Tibial nerve (tissue), 4 donors: ENCODE measurements around the gene ZNRD2. TPM values are rescaled to one million over a fixed set of nuclear protein-coding genes. Genes with fewer than 3 reads are reported as not detected.

Experiments used
- DNase-seq, 2 donors: peaks; one replicate each; pipeline ENCODE4 v3.0.0-alpha.2; 2019; ENCODE audit warnings: low spot score in 2 of 2
- H3K27ac ChIP-seq, 4 donors: fragments of 200-600 bp; sonication (generic) in 3 of 4; one replicate each; pipeline ENCODE4 v1.5.1; 2017 to 2019; ENCODE audit warnings: mild to moderate bottlenecking in 1 of 4
- H3K27me3 ChIP-seq, 2 donors: fragments of 200-600 bp; sonication (generic) in 1 of 2; one replicate each; pipeline versions ENCODE4 v1.5.1 to v1.6.0; 2017 to 2019
- H3K36me3 ChIP-seq, 3 donors: fragments of 200-600 bp; sonication (generic); one replicate each; pipeline ENCODE4 v1.5.1; 2018 to 2019
- H3K4me1 ChIP-seq, 4 donors: fragments of 200-600 bp; sonication (generic) in 3 of 4; one replicate each; pipeline ENCODE4 v1.5.1; 2017 to 2019
- H3K4me3 ChIP-seq, 4 donors: fragments of 200-600 bp; sonication (generic) in 3 of 4; one replicate each; pipeline ENCODE4 v1.5.1; 2017 to 2019; ENCODE audit warnings: mild to moderate bottlenecking in 1 of 4, moderate library complexity in 1 of 4
- H3K9me3 ChIP-seq, 4 donors: fragments of 200-600 bp; sonication (generic) in 3 of 4; one replicate each; pipeline ENCODE4 v1.5.1; 2017 to 2019
- CTCF ChIP-seq, 5 experiments: fragments of 200-600 bp in 3 of 5; fragments of 450-650 bp in 2 of 5; sonication (generic) in 3 of 5; IDR thresholded peaks; one replicate each; pipeline ENCODE4 v1.5.1; 2016 to 2019; ENCODE audit warnings: antibody characterized with exemption in 5 of 5, mild to moderate bottlenecking in 3 of 5, moderate library complexity in 2 of 5
- EP300 ChIP-seq, 2 donors: sonication (generic); formaldehyde crosslinking; IDR thresholded peaks; one replicate each; pipeline ENCODE4 v1.6.1; 2017; ENCODE audit warnings: antibody characterized with exemption in 2 of 2, mild to moderate bottlenecking in 1 of 2
- POLR2A ChIP-seq, 2 donors: fragments of 450-650 bp; IDR thresholded peaks; one replicate each; pipeline ENCODE4 v1.6.1; 2017; ENCODE audit warnings: antibody characterized with exemption in 2 of 2, mild to moderate bottlenecking in 2 of 2, moderate library complexity in 2 of 2
- WGBS, 2 donors: methylation state at CpG; one replicate each; pipeline ENCODE4 v1.1.5; 2018; 5-methylcytosine and 5-hydroxymethylcytosine counted together
- total RNA-seq, 4 donors: library from RNA; depleted of rRNA; stranded (reverse); fragments of >200 nt; gene quantifications; one replicate each; pipeline ENCODE4 v1.1.0, GENCODE V29; 2016

Gene ZNRD2
- total RNA-seq, 4 donors from 2014 or later, result 49.6 to 70.8 (median 56.5) TPM

GRCh38 chr11:65611028-65611757, 40.9 kb downstream of the ZNRD2 start:
- Histone ChIP-seq H3K4me3 (peak overlapping the region; percentile 64 to 97 (median 90)), H3K27ac (peak overlapping the region; percentile 79 to 98 (median 96)), H3K9me3 (no peaks in the 10 kb centered on the region), H3K27me3 (no peaks in the 10 kb centered on the region), H3K4me1 (peaks cover 0 to 74% (median 57%) of the 10 kb centered on the region in 4 donors), H3K36me3 (peaks cover 0 to 43% (median 0%) of the 10 kb centered on the region in 3 donors)
- no peak for DNase-seq
- 15 to 19% methylated on average over 10 of the region's 10 CpGs for WGBS, 2 donors
- TF ChIP-seq EP300 (IDR thresholded peaks at IDR 0.05) (peak in 1 of 2 donors; percentile 56), POLR2A (IDR thresholded peaks at IDR 0.05) (peak in 1 of 2 donors; percentile 17), CTCF (IDR thresholded peaks at IDR 0.05) (no peak)

- peaks cover 0 to 75% (median 64%) of the 10 kb centered on the region in 4 donors for H3K4me1 ChIP-seq
- no peaks in the 10 kb centered on the region for H3K27me3 ChIP-seq
- H3K27ac ChIP-seq, result peak overlapping the region; percentile 79 to 98 (median 96)
- DNase-seq, result no peak
- TF ChIP-seq EP300 (IDR thresholded peaks at IDR 0.05), result no peak
- TF ChIP-seq POLR2A (IDR thresholded peaks at IDR 0.05), result no peak
- TF ChIP-seq CTCF (IDR thresholded peaks at IDR 0.05), result no peak
- peak overlapping the region; percentile 64 to 97 (median 90) for H3K4me3 ChIP-seq
- H3K9me3 ChIP-seq, result no peaks in the 10 kb centered on the region
- 25 to 30% methylated on average over 12 of the region's 12 CpGs for WGBS, 2 donors
- H3K36me3 ChIP-seq, result peaks cover 0 to 41% (median 0%) of the 10 kb centered on the region in 3 donors
Observed at GRCh38 chr11:65611758-65612603, 41.7 kb downstream of the ZNRD2 start.

DNA sequence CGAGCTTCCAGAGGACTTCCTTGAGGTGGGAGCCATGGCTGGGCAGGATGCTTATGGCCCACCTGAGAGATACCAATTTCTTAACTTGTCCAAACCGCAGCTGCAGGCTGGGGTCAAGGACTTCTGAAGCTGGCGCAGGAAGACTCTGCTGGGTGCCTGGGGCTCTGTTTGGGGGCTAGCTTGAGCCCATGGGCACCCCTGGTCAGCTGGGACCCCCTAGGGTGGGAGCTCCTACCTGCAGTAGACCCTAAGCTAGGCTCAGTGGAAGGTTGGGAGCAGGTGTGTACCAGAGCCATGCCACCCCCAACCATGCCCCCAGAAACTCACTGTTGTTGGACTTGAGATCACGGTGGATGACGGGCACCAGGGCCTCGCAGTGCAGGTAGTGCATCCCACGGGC, 42.4 kb downstream of the ZNRD2 start:
- H3K4me3 ChIP-seq, result peak overlapping the region; percentile 64 to 97 (median 90)
- no peaks in the 10 kb centered on the region for H3K9me3 ChIP-seq
- H3K36me3 ChIP-seq, result peaks cover 0 to 41% (median 0%) of the 10 kb centered on the region in 3 donors
- WGBS, 2 donors, result 19 to 44% methylated on average over 3 to 4 of the region's 7 CpGs
- TF ChIP-seq CTCF (IDR thresholded peaks at IDR 0.05) (no peak), POLR2A (IDR thresholded peaks at IDR 0.05) (no peak), EP300 (IDR thresholded peaks at IDR 0.05) (no peak)
- H3K4me1 ChIP-seq, result peaks cover 0 to 75% (median 61%) of the 10 kb centered on the region in 4 donors
- peak overlapping the region; percentile 79 to 98 (median 96) for H3K27ac ChIP-seq
- DNase-seq, result no peak
- no peaks in the 10 kb centered on the region for H3K27me3 ChIP-seq

DNA sequence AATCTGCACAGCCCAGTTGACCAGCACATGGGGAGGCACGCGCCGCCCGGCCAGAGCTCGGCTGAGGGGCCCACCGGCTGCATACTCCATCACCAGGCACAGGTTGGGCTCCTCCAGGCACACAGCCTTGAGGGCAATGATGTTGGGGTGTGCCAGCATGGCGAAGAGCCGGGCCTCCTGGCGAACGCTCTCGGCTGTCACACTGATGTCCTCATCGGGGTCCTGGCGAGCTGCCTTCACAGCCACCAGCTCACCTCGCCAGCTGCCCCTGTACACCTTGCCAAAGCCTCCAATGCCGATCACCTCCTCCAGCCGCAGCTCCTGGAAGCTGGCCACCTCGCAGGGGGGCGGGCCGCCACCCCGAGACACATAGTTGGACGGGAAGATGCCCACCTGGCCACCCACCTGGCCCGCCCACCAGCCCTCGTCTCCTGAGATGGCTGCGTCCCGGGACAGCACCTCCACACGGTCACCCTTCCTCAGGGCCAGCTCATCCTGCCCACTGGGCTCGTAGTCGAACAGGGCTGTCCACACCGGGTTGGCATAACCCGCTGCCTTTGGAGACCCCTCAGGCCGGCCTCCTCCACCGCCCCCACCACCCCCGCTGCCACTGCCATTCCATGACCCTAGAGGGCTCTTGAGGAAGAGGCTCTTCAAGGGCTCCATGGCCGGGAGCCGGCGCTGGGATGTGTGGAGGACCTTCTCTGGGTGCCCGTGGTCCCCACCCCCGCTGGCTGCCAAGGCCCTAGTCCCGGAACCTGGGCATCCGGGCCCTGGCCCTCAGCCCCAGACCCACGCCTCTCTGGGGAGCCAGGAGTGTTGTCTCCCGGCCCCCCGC, 43.0 kb downstream of the ZNRD2 start:
- peak overlapping the region; percentile 64 to 97 (median 90) for H3K4me3 ChIP-seq
- H3K27me3 ChIP-seq, result no peaks in the 10 kb centered on the region
- TF ChIP-seq CTCF (IDR thresholded peaks at IDR 0.05), result no peak
- TF ChIP-seq EP300 (IDR thresholded peaks at IDR 0.05), result no peak
- TF ChIP-seq POLR2A (IDR thresholded peaks at IDR 0.05), result no peak
- DNase-seq, result no peak
- H3K4me1 ChIP-seq, result peaks cover 0 to 75% (median 56%) of the 10 kb centered on the region in 4 donors
- WGBS, 2 donors, result 4 to 10% methylated on average over 15 to 27 of the region's 43 CpGs
- peaks cover 0 to 42% (median 6%) of the 10 kb centered on the region in 3 donors for H3K36me3 ChIP-seq
- H3K9me3 ChIP-seq, result no peaks in the 10 kb centered on the region
- peak overlapping the region; percentile 79 to 98 (median 96) for H3K27ac ChIP-seq
